Small intestine (tissue), 7 donors: ENCODE results near the gene NCOA7. TPM values are rescaled to one million over a fixed set of nuclear protein-coding genes. Genes with fewer than 3 reads are reported as not detected.

Experiments used
- DNase-seq, 2 donors: peaks; one replicate each; pipeline versions ENCODE4 v3.0.0 to v3.0.0-alpha.2; 2013
- FAIRE-seq: peaks from 2 replicates; lab custom pipeline; 2012; peaks lifted over from hg19 to GRCh38; lab: Jason Lieb, UNC
- H3K27ac ChIP-seq, 3 donors: one replicate each; pipeline ENCODE4 v1.5.1; 2013; ENCODE audit warnings: low read length in 2 of 3, mild to moderate bottlenecking in 2 of 3, control low read depth in 1 of 3, inconsistent platforms in 1 of 3, low read depth in 1 of 3, moderate library complexity in 1 of 3
- H3K27me3 ChIP-seq, 3 donors: one replicate each; pipeline ENCODE4 v1.6.1; 2013; ENCODE audit warnings: low read length in 3 of 3, inconsistent platforms in 1 of 3; ENCODE audit not compliant: control insufficient read depth in 3 of 3, insufficient read depth in 3 of 3
- H3K36me3 ChIP-seq, 3 donors: one replicate each; pipeline ENCODE4 v1.6.1; 2013; ENCODE audit warnings: low read length in 3 of 3, inconsistent platforms in 1 of 3, low read depth in 1 of 3, mild to moderate bottlenecking in 1 of 3, moderate library complexity in 1 of 3; ENCODE audit not compliant: control insufficient read depth in 3 of 3, insufficient read depth in 2 of 3
- H3K4me1 ChIP-seq, 3 donors: one replicate each; pipeline ENCODE4 v1.6.1; 2013; ENCODE audit warnings: low read length in 2 of 3, inconsistent platforms in 1 of 3, low read depth in 1 of 3, mild to moderate bottlenecking in 1 of 3, moderate library complexity in 1 of 3; ENCODE audit not compliant: control insufficient read depth in 3 of 3, insufficient read depth in 2 of 3
- H3K4me3 ChIP-seq, 3 donors: one replicate each; pipeline ENCODE4 v1.5.1; 2013; ENCODE audit warnings: low read length in 3 of 3, control low read depth in 1 of 3, inconsistent platforms in 1 of 3, low read depth in 1 of 3, mild to moderate bottlenecking in 1 of 3, moderate library complexity in 1 of 3
- H3K9me3 ChIP-seq, 2 donors: one replicate each; pipeline ENCODE4 v1.6.1; 2013; ENCODE audit warnings: low read depth in 1 of 2, low read length in 1 of 2; ENCODE audit not compliant: control insufficient read depth in 2 of 2, insufficient read depth in 1 of 2
- WGBS, 3 donors: extraction: QIAGEN DNeasy Blood & Tissue Kit; methylation state at CpG; one replicate each; pipeline ENCODE4 v1.1.7; 2013; 5-methylcytosine and 5-hydroxymethylcytosine counted together
- polyA plus RNA-seq, 4 donors: library from polyadenylated mRNA; stranded (reverse) in 3 of 4; unstranded in 1 of 4; fragments of 200-250 nt in 3 of 4; fragments of 120-200 nt in 1 of 4; gene quantifications; one replicate each; pipeline versions ENCODE4 v1.2.1 to v1.2.3, GENCODE V29; 2013
- donor health status: healthy with polysubstance abuse.
- donor health status: control.
- donor health status: control.
- donor health status: Bipolar disorder and iron deficiency.
- donor health status: healthy.

The NCOA7 gene
- polyA plus RNA-seq, 4 donors = 10.7 to 51.0 (median 26.8) TPM

DNA sequence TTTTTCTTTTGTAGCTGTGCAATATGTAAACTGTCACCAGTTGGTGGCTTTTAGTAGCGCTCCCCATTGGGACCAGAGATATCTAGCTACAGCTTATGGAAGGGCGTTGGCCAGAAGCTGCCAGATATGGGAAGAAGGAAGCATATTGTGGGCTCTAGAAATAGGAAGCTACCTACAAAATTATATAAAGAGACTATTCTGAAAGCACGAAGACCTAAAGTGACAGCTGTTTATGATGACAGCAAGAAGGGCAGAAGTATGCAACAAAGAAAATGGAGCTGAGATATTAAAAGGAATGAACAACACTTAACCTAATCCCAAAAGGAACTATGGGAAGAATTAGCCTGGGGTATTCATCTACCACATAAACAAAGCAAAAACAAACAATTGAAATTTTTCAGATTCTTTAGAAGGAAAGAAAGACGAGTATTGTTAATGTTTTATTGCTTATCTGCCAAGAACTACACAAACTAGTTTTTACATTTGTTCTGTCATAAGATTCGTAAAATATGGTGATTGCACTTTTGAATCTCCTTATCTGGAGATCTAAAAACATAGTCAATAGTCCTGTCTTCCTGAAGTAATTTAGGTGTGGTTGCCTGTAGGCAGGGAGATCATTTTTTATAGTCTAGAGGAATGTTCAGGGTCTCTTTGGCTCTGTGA is 81.6 kb downstream of the NCOA7 start:
- no peak overlapping the region for H3K27ac ChIP-seq
- FAIRE-seq = peak; percentile 51
- no peak overlapping the region for H3K4me3 ChIP-seq
- H3K4me1 ChIP-seq = no peaks in the 10 kb centered on the region
- no peaks in the 10 kb centered on the region for H3K9me3 ChIP-seq
- no peak for DNase-seq
- H3K36me3 ChIP-seq = peaks cover 0 to 11% (median 4%) of the 10 kb centered on the region in 3 donors
- no peaks in the 10 kb centered on the region for H3K27me3 ChIP-seq
- 73 to 84% (median 74%) methylated on average over 5 of the region's 5 CpGs for WGBS, 3 donors

DNA sequence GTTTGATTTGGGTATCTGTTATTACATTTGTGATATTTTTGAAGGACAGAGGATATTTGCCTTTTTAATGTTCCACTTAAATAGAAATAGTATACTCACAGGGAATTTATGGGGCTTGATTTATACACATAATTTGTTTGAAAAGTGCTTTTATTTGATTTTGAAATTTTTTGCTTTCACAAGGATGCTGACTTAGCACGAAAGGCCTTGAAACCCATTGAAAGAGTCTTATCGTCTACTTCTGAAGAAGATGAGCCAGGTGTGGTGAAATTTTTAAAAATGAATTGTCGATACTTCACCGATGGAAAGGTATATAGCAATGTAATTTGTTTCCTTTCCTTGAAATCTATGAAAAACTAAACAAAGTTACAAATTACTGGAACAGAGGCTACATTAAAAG is 91.5 kb downstream of the NCOA7 start:
- Histone ChIP-seq H3K36me3 (peaks cover 0 to 31% (median 15%) of the 10 kb centered on the region in 3 donors), H3K4me1 (no peaks in the 10 kb centered on the region), H3K4me3 (no peak overlapping the region), H3K27me3 (no peaks in the 10 kb centered on the region), H3K27ac (no peak overlapping the region), H3K9me3 (no peaks in the 10 kb centered on the region)
- FAIRE-seq (no peak), DNase-seq (no peak)
- WGBS, 3 donors = 98 to 99% (median 99%) methylated on average over 4 of the region's 4 CpGs

DNA sequence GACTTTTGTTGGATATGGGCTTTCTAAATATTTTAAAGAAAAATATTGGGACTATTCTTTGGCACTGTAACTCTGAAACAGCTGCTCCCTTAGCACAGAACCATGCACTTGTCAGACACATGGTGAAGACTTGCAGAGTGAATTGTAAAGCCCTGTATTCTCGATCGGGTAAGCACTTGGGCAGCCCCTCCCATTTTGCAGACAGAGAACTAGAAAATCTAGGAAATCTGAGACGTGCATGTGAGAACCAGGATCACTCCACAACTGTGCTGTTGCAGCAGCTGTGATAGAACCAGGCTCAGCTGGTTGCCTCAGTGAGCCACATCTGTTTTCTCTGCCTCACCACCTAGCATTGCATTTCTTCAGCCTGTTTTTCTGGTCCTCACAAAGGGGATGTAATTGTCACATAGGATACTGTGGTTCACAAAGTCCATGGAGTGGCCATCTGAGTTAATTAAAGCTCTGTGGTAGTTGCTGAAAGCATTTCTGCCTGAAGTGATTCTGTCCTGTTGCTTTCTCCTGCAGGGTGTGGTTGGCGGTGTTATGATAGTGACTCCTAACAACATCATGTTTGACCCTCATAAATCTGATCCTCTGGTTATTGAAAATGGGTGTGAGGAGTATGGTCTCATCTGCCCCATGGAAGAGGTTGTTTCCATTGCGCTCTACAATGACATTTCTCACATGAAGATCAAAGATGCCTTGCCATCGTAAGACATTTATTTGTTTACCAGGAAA is 94.0 kb downstream of the NCOA7 start:
- Histone ChIP-seq H3K36me3 (peaks cover 0 to 23% (median 11%) of the 10 kb centered on the region in 3 donors), H3K27me3 (no peaks in the 10 kb centered on the region), H3K27ac (no peak overlapping the region), H3K4me1 (peaks cover 0 to 4% (median 0%) of the 10 kb centered on the region in 3 donors), H3K4me3 (no peak overlapping the region), H3K9me3 (no peaks in the 10 kb centered on the region)
- FAIRE-seq (no peak), DNase-seq (no peak)
- 78 to 93% (median 86%) methylated on average over 6 of the region's 6 CpGs for WGBS, 3 donors

DNA sequence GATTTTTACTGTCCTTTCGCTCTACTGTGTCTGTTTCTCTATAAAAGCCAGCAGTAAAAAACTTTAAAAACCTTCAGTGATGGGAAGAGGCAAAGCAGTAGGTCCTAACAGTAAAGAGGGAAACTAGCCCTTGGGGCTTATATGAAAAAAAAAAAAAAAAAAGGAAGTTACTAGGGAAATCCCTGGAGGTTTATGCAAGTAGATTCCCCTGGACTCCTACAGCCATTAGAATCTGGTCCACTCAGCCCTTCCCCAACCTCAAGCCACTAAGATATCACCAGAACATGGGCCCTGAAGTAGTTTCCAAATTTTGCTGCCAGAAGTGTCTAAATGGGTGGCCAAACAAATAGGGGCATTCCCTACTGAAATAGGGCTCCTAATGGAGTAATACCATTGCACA is 95.3 kb downstream of the NCOA7 start:
- no peak overlapping the region for H3K27ac ChIP-seq
- WGBS, 3 donors = 93 to 100% (median 94%) methylated on average over 1 of the region's 1 CpG

DNA sequence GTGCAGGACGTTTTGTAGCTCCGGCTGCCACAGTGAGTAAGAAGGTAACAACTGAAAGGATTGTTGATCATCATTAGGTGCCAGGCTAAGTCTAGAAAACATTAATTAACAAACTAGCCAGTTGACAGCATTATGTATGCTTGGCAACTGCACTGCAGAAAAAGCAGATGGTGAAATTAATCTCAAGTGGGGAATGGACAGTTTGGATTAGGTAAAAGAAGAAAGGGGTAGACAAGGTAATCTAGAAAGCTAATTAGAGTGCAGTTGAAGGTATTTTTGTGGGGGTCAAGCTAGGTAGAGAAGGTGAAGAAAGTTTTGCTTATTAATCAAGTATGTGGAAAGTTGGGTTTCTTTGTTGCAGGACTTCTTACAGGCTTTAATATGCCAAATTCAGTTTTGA is 96.2 kb downstream of the NCOA7 start:
- H3K4me3 ChIP-seq = no peak overlapping the region
- FAIRE-seq (no peak), DNase-seq (no peak)
- no peaks in the 10 kb centered on the region for H3K9me3 ChIP-seq
- H3K4me1 ChIP-seq = peaks cover 0 to 4% (median 0%) of the 10 kb centered on the region in 3 donors
- H3K27ac ChIP-seq = no peak overlapping the region
- H3K27me3 ChIP-seq = no peaks in the 10 kb centered on the region
- peaks cover 0 to 13% (median 9%) of the 10 kb centered on the region in 3 donors for H3K36me3 ChIP-seq
- WGBS, 3 donors = 87 to 93% (median 90%) methylated on average over 2 of the region's 2 CpGs

More for the DNA sequence above, 95.3 kb downstream of the NCOA7 start:
- H3K4me1 ChIP-seq = peaks cover 0 to 4% (median 0%) of the 10 kb centered on the region in 3 donors
- DNase-seq (no peak), FAIRE-seq (no peak)
- H3K36me3 ChIP-seq = peaks cover 0 to 21% (median 11%) of the 10 kb centered on the region in 3 donors
- H3K27me3 ChIP-seq = no peaks in the 10 kb centered on the region
- H3K9me3 ChIP-seq = no peaks in the 10 kb centered on the region
- no peak overlapping the region for H3K4me3 ChIP-seq

DNA sequence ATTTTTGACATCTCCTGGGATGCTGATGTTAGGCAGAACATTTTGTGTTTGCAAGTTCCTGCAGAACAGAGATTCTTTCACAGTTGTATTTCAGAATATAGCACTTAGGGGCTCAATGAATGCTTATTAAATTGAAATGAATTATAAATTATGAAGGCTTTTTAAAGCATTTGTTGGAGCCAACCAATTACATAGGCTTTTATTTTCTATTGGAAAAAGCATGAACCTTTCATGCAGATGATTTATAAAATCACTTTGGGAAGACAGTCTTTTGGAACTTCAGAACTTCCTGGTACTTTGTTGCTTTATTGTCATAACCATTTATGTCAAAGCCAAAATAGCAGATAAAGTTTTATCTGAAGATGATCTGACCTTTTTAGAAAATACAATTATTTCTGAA is 96.6 kb downstream of the NCOA7 start:
- no peaks in the 10 kb centered on the region for H3K9me3 ChIP-seq
- FAIRE-seq = no peak
- H3K36me3 ChIP-seq = peaks cover 0 to 15% (median 9%) of the 10 kb centered on the region in 3 donors

DNA sequence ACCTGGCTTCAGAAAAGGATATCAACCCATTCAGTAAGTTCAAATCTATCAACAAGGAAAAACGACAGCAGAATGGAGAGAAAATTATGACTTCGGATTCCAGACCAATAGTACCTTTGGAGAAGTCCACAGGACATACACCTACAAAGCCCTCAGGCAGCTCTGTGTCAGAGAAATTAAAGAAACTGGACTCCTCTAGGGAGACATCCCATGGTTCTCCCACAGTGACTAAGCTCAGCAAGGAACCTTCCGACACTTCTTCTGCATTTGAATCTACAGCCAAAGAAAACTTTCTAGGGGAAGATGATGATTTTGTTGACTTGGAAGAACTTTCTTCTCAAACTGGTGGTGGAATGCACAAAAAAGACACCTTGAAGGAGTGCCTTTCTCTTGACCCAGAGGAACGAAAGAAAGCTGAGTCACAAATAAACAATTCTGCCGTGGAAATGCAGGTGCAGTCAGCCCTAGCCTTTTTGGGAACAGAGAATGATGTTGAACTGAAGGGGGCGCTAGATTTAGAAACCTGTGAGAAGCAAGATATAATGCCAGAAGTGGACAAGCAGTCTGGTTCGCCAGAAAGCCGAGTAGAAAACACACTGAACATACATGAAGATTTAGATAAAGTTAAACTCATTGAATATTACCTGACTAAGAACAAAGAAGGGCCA is 98.4 kb downstream of the NCOA7 start:
- DNase-seq (peak; percentile 36 to 59), FAIRE-seq (no peak)
- H3K27ac ChIP-seq = no peak overlapping the region
- H3K27me3 ChIP-seq = no peaks in the 10 kb centered on the region
- H3K4me1 ChIP-seq = peaks cover 0 to 4% (median 0%) of the 10 kb centered on the region in 3 donors
- peaks cover 5 to 14% (median 6%) of the 10 kb centered on the region in 3 donors for H3K36me3 ChIP-seq
- H3K9me3 ChIP-seq = no peaks in the 10 kb centered on the region
- H3K4me3 ChIP-seq = no peak overlapping the region
- WGBS, 3 donors = 67 to 80% (median 72%) methylated on average over 8 of the region's 8 CpGs

More for the DNA sequence above, 96.6 kb downstream of the NCOA7 start:
- Histone ChIP-seq H3K27me3 (no peaks in the 10 kb centered on the region), H3K27ac (no peak overlapping the region), H3K4me3 (no peak overlapping the region), H3K4me1 (peaks cover 0 to 4% (median 0%) of the 10 kb centered on the region in 3 donors)
- DNase-seq = no peak

DNA sequence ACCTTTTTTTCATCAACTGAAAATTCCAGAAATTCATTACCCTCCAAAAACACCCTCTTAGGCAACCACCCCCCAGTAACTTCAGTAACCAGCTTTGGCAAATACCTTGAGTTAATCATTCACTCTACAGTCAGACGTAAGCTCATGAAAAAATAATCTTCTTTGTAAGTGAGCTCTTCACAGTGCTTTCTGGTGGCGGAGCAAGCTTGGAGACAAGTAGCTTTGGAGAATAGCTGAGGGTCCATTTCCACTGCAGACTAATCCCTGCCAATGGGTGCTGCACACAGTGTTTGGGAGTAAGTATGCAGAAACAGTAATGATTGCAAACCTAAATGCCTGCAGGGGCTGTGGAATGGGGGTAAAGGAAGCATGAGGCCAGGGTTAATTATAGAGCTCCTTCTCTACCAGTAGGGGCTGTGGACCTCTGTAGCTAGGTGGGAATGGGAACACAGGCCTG is 109.0 kb downstream of the NCOA7 start:
- DNase-seq = peak; percentile 29 to 70
- Histone ChIP-seq H3K9me3 (peaks cover 0 to 8% of the 10 kb centered on the region in 2 donors), H3K4me3 (no peak overlapping the region), H3K36me3 (peaks cover 0 to 34% (median 2%) of the 10 kb centered on the region in 3 donors), H3K27ac (peak overlapping the region in 1 of 3 donors; percentile 40), H3K27me3 (no peaks in the 10 kb centered on the region), H3K4me1 (peaks cover 0 to 9% (median 0%) of the 10 kb centered on the region in 3 donors)
- WGBS, 3 donors = 22 to 38% (median 38%) methylated on average over 2 of the region's 2 CpGs
- no peak for FAIRE-seq
